GM10266 (cell line): ENCODE data around the gene SPATA20.

ENCODE experiments used
- DNase-seq: peaks from one replicate; pipeline ENCODE4 v3.0.0; 2012; ENCODE audit errors: extremely low spot score
- TF ChIP-seq, protein P1 (sequence below): IDR thresholded peaks from 2 replicates; pipeline ENCODE4 v1.5.1; 2012; ENCODE audit warnings: mild to moderate bottlenecking, low read depth; ENCODE audit not compliant: control insufficient read depth, insufficient read depth; ENCODE audit errors: missing control alignments

Gene SPATA20

DNA sequence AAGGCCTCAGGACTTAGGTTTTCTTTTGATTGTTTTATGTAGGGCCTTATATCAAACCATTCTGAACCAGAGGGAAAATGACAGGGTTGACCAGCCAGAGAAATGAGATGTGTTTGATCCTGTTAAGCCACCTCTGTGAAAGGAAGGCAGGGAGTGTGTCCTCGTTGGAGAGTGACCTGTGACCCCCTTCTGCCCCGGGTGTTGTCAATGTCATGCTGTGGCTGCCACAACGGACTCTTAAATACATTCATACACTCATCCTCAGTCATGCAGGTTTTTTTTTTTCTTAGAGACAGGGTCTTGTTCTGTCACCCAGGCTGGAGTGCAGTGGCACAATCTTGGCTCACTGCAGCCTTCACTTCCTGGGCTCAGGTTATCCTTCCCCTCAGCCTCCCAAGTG, 32.6 kb upstream of the SPATA20 start:
- TF ChIP-seq, protein P1, sequence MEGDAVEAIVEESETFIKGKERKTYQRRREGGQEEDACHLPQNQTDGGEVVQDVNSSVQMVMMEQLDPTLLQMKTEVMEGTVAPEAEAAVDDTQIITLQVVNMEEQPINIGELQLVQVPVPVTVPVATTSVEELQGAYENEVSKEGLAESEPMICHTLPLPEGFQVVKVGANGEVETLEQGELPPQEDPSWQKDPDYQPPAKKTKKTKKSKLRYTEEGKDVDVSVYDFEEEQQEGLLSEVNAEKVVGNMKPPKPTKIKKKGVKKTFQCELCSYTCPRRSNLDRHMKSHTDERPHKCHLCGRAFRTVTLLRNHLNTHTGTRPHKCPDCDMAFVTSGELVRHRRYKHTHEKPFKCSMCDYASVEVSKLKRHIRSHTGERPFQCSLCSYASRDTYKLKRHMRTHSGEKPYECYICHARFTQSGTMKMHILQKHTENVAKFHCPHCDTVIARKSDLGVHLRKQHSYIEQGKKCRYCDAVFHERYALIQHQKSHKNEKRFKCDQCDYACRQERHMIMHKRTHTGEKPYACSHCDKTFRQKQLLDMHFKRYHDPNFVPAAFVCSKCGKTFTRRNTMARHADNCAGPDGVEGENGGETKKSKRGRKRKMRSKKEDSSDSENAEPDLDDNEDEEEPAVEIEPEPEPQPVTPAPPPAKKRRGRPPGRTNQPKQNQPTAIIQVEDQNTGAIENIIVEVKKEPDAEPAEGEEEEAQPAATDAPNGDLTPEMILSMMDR, result no peak
- no peak for DNase-seq

DNA sequence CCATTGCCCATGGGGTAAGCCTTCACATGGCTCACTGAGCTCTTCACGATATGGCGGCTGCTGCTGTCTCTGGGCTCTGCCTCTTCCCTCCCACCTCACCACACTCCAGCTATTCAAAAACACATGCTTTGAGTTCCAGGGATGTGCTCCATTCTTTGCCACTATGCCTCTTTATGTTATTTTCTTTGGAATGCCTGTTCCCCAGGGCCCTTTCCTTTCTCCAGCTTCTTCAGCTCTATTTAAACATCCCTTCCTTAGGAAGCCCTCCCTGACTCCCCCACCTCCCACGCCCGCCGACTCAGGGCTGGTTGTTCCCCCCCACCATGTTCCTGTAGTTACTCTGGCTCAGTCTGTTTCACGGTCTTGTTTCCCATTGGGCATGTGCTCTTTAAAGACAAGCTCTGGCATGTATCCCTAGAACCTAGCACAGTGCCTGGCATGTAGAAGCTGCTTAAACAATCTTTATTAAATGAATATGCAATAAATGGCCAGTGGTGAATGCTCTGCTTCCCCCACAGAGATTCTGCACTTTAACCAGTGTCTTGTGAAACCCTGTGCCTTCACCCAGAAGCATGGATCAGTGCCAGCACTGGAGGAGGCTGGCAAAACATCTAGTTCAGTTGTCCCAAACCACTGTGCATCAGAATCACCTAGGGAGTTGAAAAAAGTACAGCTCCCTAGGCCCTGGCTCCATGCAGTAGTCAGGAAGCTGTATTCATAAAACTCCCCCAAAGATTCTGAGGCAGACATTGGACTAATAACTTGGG, 31.9 kb upstream of the SPATA20 start:
- TF ChIP-seq, protein P1, result no peak
- no peak for DNase-seq

DNA sequence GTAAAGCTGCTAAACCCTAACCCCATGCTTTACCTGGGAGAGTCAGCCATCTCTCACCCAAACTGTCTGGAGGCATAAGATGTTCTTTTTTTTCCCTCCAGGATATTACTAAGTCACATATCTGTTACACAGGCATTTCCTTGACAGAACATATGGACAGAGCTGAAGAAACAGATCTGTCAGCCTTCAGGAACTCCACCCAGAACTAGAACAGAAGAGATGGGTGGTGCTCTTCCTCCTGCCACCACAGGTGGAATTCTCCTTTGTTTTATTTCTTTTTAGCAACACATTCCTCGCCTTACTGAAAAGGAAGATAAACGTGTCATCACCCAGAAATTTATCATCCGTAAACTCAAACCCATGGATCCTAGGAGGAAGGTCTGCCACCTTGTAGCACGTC, 30.0 kb upstream of the SPATA20 start:
- DNase-seq, result no peak

DNA sequence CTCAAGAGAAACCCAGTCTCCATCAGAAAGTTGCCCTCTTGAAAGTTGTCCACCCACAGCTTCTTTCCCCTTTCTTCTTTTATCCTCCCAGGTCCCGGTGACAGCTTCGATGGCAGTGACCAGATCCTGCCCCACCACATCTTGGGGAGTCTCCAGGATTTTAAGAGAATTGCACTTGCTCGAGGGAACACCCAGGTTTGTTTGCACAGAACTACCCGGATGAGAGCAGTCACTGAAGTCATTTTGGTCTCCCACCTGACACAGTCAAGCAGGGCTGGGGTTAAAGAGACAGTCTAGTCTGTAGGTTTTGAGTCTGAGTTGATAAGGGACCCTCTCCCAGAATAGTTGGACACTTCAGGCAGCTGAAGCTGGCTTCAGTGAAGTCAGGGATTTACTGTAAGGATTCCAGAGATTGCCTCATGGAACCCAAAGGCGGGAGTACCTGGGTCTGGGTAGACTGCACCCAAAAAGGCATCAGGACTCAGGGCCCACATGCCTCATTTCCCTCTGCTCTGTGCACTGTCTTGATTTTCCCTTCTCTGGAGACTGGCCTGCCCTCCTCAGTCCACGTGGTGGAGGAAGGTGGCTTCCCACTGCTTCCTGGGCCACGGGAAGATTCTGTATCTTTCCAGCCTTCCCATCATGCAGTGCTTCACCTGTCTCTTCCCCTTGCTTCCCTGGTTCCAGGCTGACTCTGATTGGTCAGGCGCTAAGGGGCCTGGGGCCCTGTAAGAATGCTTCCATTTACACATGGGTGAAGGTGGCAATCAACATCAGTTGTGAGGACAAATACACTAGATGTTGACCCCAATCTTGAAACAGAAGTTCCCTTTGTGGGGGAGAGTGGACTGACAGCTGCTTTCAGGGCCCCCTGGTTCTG, 29.2 kb upstream of the SPATA20 start:
- TF ChIP-seq, protein P1, result no peak
- DNase-seq, result no peak

More for the DNA sequence above, 30.0 kb upstream of the SPATA20 start:
- TF ChIP-seq, protein P1, result no peak

DNA sequence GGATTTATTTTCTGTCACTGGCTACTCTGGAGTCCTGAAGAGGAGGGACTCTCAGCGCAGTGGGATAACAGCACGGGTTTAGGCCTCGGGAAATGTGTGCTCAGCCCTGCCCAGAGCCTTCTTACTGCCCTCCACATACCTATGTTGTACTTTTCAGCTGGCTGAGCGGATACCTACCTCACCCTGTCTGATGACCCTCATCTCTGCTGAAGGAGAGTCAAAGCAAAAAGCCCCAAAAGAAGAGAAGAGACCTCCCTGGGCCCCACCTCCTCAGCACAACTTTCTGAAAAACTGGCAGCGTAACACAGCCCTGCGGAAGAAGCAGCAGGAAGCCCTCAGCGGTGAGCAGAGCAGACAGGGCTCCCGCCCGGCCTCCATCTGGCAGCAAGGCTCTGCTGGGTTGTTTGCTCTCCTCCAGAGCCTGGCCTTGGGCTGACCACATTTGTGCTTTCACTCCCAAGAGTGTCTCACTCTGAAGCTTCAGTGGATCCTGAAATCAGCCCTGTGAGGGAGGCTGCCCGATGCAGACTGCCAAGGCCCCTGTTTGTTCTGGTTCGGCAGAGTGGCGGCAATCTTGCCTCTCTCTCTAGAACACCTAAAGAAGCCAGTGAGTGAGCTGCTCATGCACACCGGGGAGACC, 28.5 kb upstream of the SPATA20 start:
- DNase-seq, result no peak
- TF ChIP-seq, protein P1, result no peak

DNA sequence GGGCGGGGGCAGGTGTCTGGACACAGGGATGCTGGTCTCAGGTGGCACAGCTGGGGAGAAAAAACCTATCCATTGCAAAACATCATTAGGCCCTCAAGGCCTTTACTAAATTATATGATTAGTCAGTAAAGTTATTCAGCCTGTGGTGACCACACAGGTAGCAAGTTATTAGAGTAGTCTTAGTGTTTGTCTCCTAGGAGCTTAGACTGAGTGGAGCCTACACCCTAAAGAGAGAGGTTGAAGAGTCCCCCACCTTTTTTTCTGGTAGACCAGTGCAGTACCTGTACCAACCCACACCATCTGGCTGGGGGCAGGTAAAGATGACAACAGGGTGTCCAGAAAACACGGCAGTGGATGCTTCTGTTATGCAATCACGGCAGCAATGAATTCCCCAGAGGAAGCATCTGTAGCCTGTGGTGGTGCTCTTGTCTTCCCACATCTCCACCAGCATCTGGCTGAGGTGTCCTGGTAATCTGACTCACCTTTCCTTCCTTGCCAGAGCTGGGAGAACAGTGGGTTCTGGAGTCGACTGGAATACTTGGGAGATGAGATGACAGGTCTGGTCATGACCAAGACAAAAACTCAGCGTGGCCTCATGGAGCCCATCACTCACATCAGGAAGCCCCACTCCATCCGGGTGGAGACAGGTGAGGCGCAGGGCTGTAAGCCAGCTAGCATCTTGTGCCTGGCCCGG, 27.7 kb upstream of the SPATA20 start:
- DNase-seq, result no peak
- TF ChIP-seq, protein P1, result no peak
